Sigmoid colon (tissue), 4 donors: ENCODE measurements around the gene ATOH8.

ENCODE experiments used
- EP300 ChIP-seq, 4 donors: sonication (generic); formaldehyde crosslinking; IDR thresholded peaks; one replicate each; pipeline ENCODE4 v1.6.1; 2017; ENCODE audit warnings: antibody characterized with exemption in 4 of 4
- POLR2A ChIP-seq, 2 donors: fragments of 450-650 bp; IDR thresholded peaks; one replicate each; pipeline ENCODE4 v1.6.1; 2016; ENCODE audit warnings: antibody characterized with exemption in 2 of 2, mild to moderate bottlenecking in 2 of 2, moderate library complexity in 2 of 2
- POLR2AphosphoS5 ChIP-seq, 4 donors: sonication (generic); formaldehyde crosslinking; IDR thresholded peaks; one replicate each; pipeline ENCODE4 v1.6.1; 2017; ENCODE audit warnings: antibody characterized with exemption in 4 of 4
- TF ChIP-seq, protein P1 (sequence below), 4 experiments: fragments of 450-650 bp in 3 of 4; fragments of 200-600 bp in 1 of 4; IDR thresholded peaks; one replicate each; pipeline ENCODE4 v1.5.1; 2016 to 2019; ENCODE audit warnings: antibody characterized with exemption in 4 of 4, mild to moderate bottlenecking in 3 of 4, moderate library complexity in 2 of 4

- TF ChIP-seq, protein P1, sequence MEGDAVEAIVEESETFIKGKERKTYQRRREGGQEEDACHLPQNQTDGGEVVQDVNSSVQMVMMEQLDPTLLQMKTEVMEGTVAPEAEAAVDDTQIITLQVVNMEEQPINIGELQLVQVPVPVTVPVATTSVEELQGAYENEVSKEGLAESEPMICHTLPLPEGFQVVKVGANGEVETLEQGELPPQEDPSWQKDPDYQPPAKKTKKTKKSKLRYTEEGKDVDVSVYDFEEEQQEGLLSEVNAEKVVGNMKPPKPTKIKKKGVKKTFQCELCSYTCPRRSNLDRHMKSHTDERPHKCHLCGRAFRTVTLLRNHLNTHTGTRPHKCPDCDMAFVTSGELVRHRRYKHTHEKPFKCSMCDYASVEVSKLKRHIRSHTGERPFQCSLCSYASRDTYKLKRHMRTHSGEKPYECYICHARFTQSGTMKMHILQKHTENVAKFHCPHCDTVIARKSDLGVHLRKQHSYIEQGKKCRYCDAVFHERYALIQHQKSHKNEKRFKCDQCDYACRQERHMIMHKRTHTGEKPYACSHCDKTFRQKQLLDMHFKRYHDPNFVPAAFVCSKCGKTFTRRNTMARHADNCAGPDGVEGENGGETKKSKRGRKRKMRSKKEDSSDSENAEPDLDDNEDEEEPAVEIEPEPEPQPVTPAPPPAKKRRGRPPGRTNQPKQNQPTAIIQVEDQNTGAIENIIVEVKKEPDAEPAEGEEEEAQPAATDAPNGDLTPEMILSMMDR (IDR thresholded peaks at IDR 0.05) = no peak
- TF ChIP-seq POLR2AphosphoS5 (IDR thresholded peaks at IDR 0.05) (no peak), POLR2A (IDR thresholded peaks at IDR 0.05) (no peak), EP300 (IDR thresholded peaks at IDR 0.05) (no peak)
Measured at GRCh38 chr2:85704800-85705679, 48.8 kb upstream of the ATOH8 start.
